CD8-positive, alpha-beta memory T cell (primary cell): Measurements from ENCODE around the gene VMP1. TPM values are rescaled to one million over a fixed set of nuclear protein-coding genes. Genes with fewer than 3 reads are reported as not detected.

Experiments used
- CTCF ChIA-PET: fragments of 350-600 bp; sonication (Branson Sonifier 250); formaldehyde crosslinking; loops from one replicate; lab custom pipeline; 2021; ENCODE audit warnings: antibody characterized with exemption; lab: Charles Lee
- POLR2A ChIA-PET: fragments of 350-600 bp; sonication (Branson Sonifier 250); formaldehyde crosslinking; loops from one replicate; lab custom pipeline; 2021; ENCODE audit warnings: antibody characterized with exemption; lab: Charles Lee
- DNase-seq, 5 donors: peaks; one replicate each; pipeline versions ENCODE4 v3.0.0 to v3.0.0-alpha.2; 2020 to 2022; ENCODE audit warnings: mixed read lengths in 1 of 5
- H3K27ac ChIP-seq: one replicate; pipeline ENCODE4 v1.7.0; 2013; ENCODE audit warnings: low read depth, mild to moderate bottlenecking, low read length, moderate library complexity
- H3K27me3 ChIP-seq: 2 replicates; pipeline ENCODE4 v1.7.0; 2013; ENCODE audit warnings: low read length, mild to moderate bottlenecking; ENCODE audit not compliant: insufficient read depth, poor library complexity, severe bottlenecking
- H3K36me3 ChIP-seq: 2 replicates; pipeline ENCODE4 v1.7.0; 2013; ENCODE audit warnings: mild to moderate bottlenecking, low read length, moderate library complexity; ENCODE audit not compliant: insufficient read depth
- H3K4me1 ChIP-seq: 2 replicates; pipeline ENCODE4 v1.7.0; 2013; ENCODE audit warnings: mild to moderate bottlenecking, low read length, moderate library complexity; ENCODE audit not compliant: insufficient read depth
- H3K4me3 ChIP-seq: 2 replicates; pipeline ENCODE4 v1.7.0; 2013; ENCODE audit warnings: mild to moderate bottlenecking, low read length
- H3K9me3 ChIP-seq: 2 replicates; pipeline ENCODE4 v1.7.0; 2013; ENCODE audit warnings: mild to moderate bottlenecking, low read length
- H3K27ac Mint-ChIP-seq, 8 donors: one replicate each; pipeline ENCODE4 v1.8.0; 2020 to 2021; ENCODE audit warnings: mixed read lengths in 8 of 8, mild to moderate bottlenecking in 6 of 8, inconsistent platforms in 3 of 8, moderate library complexity in 3 of 8
- H3K27me3 Mint-ChIP-seq, 2 donors: one replicate each; pipeline ENCODE4 v1.8.0; 2020 to 2021; ENCODE audit warnings: mixed read lengths in 2 of 2, mild to moderate bottlenecking in 1 of 2, moderate library complexity in 1 of 2
- H3K36me3 Mint-ChIP-seq, 3 donors: one replicate each; pipeline ENCODE4 v1.8.0; 2020 to 2021; ENCODE audit warnings: mixed read lengths in 3 of 3, inconsistent platforms in 1 of 3, mild to moderate bottlenecking in 1 of 3
- H3K4me1 Mint-ChIP-seq, 3 donors: one replicate each; pipeline ENCODE4 v1.8.0; 2020 to 2021; ENCODE audit warnings: mixed read lengths in 3 of 3, inconsistent platforms in 1 of 3, mild to moderate bottlenecking in 1 of 3
- H3K4me3 Mint-ChIP-seq, 7 donors: one replicate each; pipeline ENCODE4 v1.8.0; 2020 to 2021; ENCODE audit warnings: mixed read lengths in 7 of 7, mild to moderate bottlenecking in 6 of 7, moderate library complexity in 4 of 7, inconsistent platforms in 2 of 7
- H3K9me3 Mint-ChIP-seq, 5 donors: one replicate each; pipeline ENCODE4 v1.8.0; 2020 to 2022; ENCODE audit warnings: mixed read lengths in 5 of 5, mild to moderate bottlenecking in 3 of 5, moderate library complexity in 2 of 5, inconsistent platforms in 1 of 5
- polyA plus RNA-seq: library from polyadenylated mRNA; unstranded; fragments of 300-500 nt; fragmentation: Illumina TruSeq; gene quantifications from one replicate; pipeline ENCODE4 v1.2.3, GENCODE V29; 2021
- total RNA-seq, 2 experiments: library from RNA; stranded (reverse); gene quantifications; one replicate each; pipeline ENCODE4 v1.2.3, GENCODE V29; 2021

VMP1 gene
- total RNA-seq (100 to 1,000 TPM; 150 to 151 TPM), polyA plus RNA-seq (57.0 TPM)

DNA sequence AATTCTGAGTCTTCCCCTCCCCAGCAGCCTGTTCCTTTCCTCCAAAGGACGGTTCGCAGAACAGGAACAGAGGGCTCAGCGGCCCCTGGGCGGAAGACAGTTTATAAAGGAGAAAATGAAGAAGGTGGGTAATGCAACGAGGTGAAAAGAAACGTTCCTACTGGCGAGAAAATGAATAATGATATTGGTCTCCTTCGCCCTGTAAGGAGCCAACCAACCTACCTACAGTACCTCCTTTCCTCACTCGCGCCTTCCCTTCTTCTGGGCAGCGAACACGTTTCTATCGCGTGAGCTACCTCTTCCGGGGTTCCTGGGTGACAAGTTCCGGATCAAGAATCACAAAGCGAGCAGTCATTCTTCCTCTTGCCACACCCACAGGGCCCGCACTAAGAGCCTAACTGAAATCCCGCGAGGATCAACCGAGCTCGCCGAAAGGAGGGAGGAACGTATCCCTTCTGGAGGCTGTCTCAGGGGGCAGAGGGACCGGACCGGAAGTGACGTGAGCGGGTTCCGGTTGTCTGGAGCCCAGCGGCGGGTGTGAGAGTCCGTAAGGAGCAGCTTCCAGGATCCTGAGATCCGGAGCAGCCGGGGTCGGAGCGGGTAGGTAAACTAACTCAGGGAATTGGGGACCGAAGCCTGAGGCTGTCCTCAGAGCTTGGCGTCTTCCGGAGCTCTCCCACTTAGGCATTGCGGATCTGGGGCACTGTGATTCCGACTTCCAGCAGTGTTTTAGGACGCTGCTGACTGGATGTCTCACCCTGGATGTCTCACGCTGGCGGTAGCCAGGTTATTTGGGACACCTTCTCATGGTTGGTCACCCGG, at the start of gene VMP1, which contains the start of gene PTRH2:
TSS of gene VMP1 (plus strand) at position 506 of the 822 bp plus-strand sequence. CDS start 23,793 bp downstream, outside the sequence.
TSS of gene PTRH2 (minus strand) at position 282 of the 822 bp plus-strand sequence. CDS start 9,452 bp downstream, outside the sequence.
- H3K27ac Mint-ChIP-seq, result peak within 1 kb of the TSS; percentile 95 to 100 (median 100)
- DNase-seq, result peak; percentile 86 to 94 (median 90)
- CTCF ChIA-PET, result interaction anchor here (0.7 to 1.3 kb wide), 2 partner anchors 17 to 85 kb away, joined by 3 to 5 read pairs; no protein-coding TSS in a partner anchor
- H3K9me3 ChIP-seq, result no peaks in the 10 kb centered on the region
- no peaks in the 10 kb centered on the region for H3K36me3 ChIP-seq
- peak within 1 kb of the TSS; percentile 69 for H3K4me3 ChIP-seq
- H3K36me3 Mint-ChIP-seq, result peaks cover 0 to 25% (median 0%) of the 10 kb centered on the region in 3 donors
- peak within 1 kb of the TSS; percentile 96 to 100 (median 98) for H3K4me3 Mint-ChIP-seq
- peaks cover 39% of the 10 kb centered on the region for H3K4me1 ChIP-seq
- POLR2A ChIA-PET, result interaction anchor here (0.7 to 1.5 kb wide), 5 partner anchors 88 to 970 kb away, joined by 3 to 6 read pairs (median 5); partner anchors contain the start of genes CLTC and DHX40
- peaks cover 63 to 75% (median 74%) of the 10 kb centered on the region in 3 donors for H3K4me1 Mint-ChIP-seq
- H3K27me3 ChIP-seq, result no peaks in the 10 kb centered on the region
- H3K27ac ChIP-seq, result peak within 1 kb of the TSS; percentile 95
- no peaks in the 10 kb centered on the region for H3K9me3 Mint-ChIP-seq
- no peaks in the 10 kb centered on the region for H3K27me3 Mint-ChIP-seq

GRCh38 chr17:59666235-59666634, 41.2 kb upstream of the VMP1 start:
- H3K9me3 ChIP-seq, result no peaks in the 10 kb centered on the region
- POLR2A ChIA-PET, result no interaction called here
- peaks cover 2 to 95% (median 8%) of the 10 kb centered on the region in 3 donors for H3K36me3 Mint-ChIP-seq
- H3K4me1 Mint-ChIP-seq, result peaks cover 6 to 20% (median 7%) of the 10 kb centered on the region in 3 donors
- H3K27ac Mint-ChIP-seq, result no peak overlapping the region
- no peak overlapping the region for H3K4me3 ChIP-seq
- DNase-seq, result no peak
- no peaks in the 10 kb centered on the region for H3K27me3 Mint-ChIP-seq
- no peaks in the 10 kb centered on the region for H3K27me3 ChIP-seq
- no peak overlapping the region for H3K27ac ChIP-seq
- CTCF ChIA-PET, result no interaction called here
- no peaks in the 10 kb centered on the region for H3K9me3 Mint-ChIP-seq
- H3K36me3 ChIP-seq, result peaks cover 60% of the 10 kb centered on the region
- H3K4me3 Mint-ChIP-seq, result no peak overlapping the region
- no peaks in the 10 kb centered on the region for H3K4me1 ChIP-seq

DNA sequence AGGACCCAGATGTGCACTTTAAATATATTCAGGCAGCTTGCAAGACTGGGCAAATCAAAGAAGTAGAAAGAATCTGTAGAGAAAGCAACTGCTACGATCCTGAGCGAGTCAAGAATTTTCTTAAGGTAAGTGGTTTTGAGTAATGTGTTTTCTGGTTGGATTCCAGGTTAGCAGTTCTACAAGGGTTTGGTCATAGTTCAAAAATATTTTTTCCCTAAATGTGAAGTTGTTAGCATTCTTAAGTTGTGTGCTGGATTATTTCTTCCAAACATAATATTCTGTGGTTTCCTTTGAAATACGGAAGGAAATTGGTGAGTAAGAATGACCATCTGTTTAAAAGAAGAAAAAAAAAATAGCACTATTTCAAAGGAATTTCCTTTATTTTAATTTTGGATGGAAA, 38.6 kb upstream of the VMP1 start:
- no peak for DNase-seq
- no peak overlapping the region for H3K27ac ChIP-seq
- H3K9me3 ChIP-seq, result no peaks in the 10 kb centered on the region
- CTCF ChIA-PET, result interaction anchor here (2.0 kb wide), 1 partner anchor 8 kb away, joined by 4 read pairs; no protein-coding TSS in a partner anchor
- peak overlapping the region in 2 of 8 donors; percentile 3 to 56 for H3K27ac Mint-ChIP-seq
- no peak overlapping the region for H3K4me3 ChIP-seq
- peaks cover 0 to 88% (median 4%) of the 10 kb centered on the region in 3 donors for H3K36me3 Mint-ChIP-seq
- H3K4me3 Mint-ChIP-seq, result no peak overlapping the region
- POLR2A ChIA-PET, result no interaction called here
- H3K27me3 Mint-ChIP-seq, result no peaks in the 10 kb centered on the region
- H3K27me3 ChIP-seq, result no peaks in the 10 kb centered on the region
- no peaks in the 10 kb centered on the region for H3K9me3 Mint-ChIP-seq
- H3K36me3 ChIP-seq, result peaks cover 58% of the 10 kb centered on the region
- H3K4me1 Mint-ChIP-seq, result peaks cover 8 to 25% (median 13%) of the 10 kb centered on the region in 3 donors
- H3K4me1 ChIP-seq, result no peaks in the 10 kb centered on the region

DNA sequence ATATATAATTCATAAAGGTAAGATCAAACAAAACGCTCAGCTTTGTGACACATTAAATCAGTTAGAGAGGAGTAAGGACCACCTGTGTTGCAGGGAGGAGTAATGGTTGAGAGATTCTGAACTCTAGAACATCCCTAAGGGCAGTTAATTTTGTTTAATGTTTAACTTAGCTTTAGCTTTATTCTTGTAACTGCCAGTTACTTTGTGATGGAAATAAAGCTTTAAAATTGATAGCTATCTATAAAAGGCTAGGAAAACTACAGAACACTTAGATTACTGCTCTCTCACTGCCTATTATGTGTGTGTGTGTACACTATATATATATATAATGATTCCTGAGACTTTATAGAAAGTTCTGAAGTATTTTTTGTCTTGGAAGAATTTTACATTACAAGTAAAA, 38.0 kb upstream of the VMP1 start:
- CTCF ChIA-PET, result interaction anchor here (2.0 kb wide), 1 partner anchor 8 kb away, joined by 4 read pairs; no protein-coding TSS in a partner anchor
- Histone ChIP-seq H3K4me1 (no peaks in the 10 kb centered on the region), H3K27me3 (no peaks in the 10 kb centered on the region), H3K9me3 (no peaks in the 10 kb centered on the region), H3K4me3 (no peak overlapping the region), H3K27ac (no peak overlapping the region), H3K36me3 (peaks cover 60% of the 10 kb centered on the region)
- Mint-ChIP-seq H3K27me3 (no peaks in the 10 kb centered on the region), H3K36me3 (peaks cover 0 to 88% (median 4%) of the 10 kb centered on the region in 3 donors), H3K4me3 (no peak overlapping the region), H3K27ac (peak overlapping the region in 5 of 8 donors; percentile 3 to 56 (median 46)), H3K4me1 (peaks cover 8 to 25% (median 13%) of the 10 kb centered on the region in 3 donors), H3K9me3 (no peaks in the 10 kb centered on the region)
- no peak for DNase-seq
- POLR2A ChIA-PET, result no interaction called here

DNA sequence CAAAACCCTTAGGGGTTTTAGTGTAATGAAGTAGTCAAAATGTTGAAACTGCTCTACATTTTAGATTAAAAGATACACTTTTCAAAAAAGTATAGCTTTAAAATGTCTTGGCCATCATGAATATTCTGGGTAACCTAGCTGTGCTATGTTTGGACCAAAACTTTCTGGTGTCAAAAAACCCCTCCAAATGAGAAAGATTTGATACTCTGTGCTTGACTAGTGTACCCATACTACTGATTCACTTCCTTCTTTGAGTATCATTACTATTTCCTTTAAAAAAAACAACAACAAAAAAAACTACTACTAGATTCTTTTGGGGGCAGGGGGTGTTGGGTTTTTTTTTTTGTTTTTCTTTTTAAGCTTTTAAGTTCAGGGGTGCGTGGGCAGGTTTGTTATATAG, 37.5 kb upstream of the VMP1 start:
- Histone ChIP-seq H3K4me1 (no peaks in the 10 kb centered on the region), H3K27me3 (no peaks in the 10 kb centered on the region), H3K27ac (no peak overlapping the region), H3K4me3 (no peak overlapping the region), H3K9me3 (no peaks in the 10 kb centered on the region), H3K36me3 (peaks cover 60% of the 10 kb centered on the region)
- Mint-ChIP-seq H3K27ac (peak overlapping the region; percentile 28 to 84 (median 50)), H3K4me1 (peaks cover 8 to 25% (median 13%) of the 10 kb centered on the region in 3 donors), H3K27me3 (no peaks in the 10 kb centered on the region), H3K36me3 (peaks cover 0 to 88% (median 6%) of the 10 kb centered on the region in 3 donors), H3K4me3 (no peak overlapping the region), H3K9me3 (no peaks in the 10 kb centered on the region)
- POLR2A ChIA-PET, result no interaction called here
- CTCF ChIA-PET, result interaction anchor here (2.0 kb wide), 1 partner anchor 9 kb away, joined by 4 read pairs; no protein-coding TSS in a partner anchor
- DNase-seq, result no peak

DNA sequence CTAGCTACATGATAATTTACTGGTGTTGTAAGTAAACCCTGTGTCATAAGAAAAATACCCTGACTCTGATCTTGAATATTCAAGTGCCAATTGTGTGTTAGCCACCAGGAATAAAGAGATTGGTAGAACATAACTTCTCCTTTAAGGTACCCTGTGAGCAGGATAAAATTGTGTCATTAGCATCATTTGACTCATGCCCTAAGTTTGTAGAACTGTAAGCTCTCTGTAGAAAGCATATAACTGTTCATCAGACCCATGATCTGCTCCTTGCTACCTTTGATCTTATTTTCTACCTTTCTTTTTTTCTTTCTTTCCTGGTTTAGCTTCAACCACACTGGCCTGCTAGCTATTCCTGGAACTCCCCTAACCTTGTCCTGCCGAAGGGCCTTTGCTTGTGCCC, 36.1 kb upstream of the VMP1 start:
- peak overlapping the region in 7 of 8 donors; percentile 46 to 82 (median 76) for H3K27ac Mint-ChIP-seq
- Histone ChIP-seq H3K4me3 (no peak overlapping the region), H3K27ac (no peak overlapping the region), H3K4me1 (no peaks in the 10 kb centered on the region), H3K36me3 (peaks cover 61% of the 10 kb centered on the region), H3K9me3 (no peaks in the 10 kb centered on the region), H3K27me3 (no peaks in the 10 kb centered on the region)
- POLR2A ChIA-PET, result interaction anchor here (0.5 kb wide), 1 partner anchor 52 kb away, joined by 3 read pairs; no protein-coding TSS in a partner anchor
- H3K4me3 Mint-ChIP-seq, result no peak overlapping the region
- DNase-seq, result no peak
- peaks cover 0 to 87% (median 4%) of the 10 kb centered on the region in 3 donors for H3K36me3 Mint-ChIP-seq
- CTCF ChIA-PET, result no interaction called here
- H3K9me3 Mint-ChIP-seq, result no peaks in the 10 kb centered on the region
- H3K4me1 Mint-ChIP-seq, result peaks cover 8 to 25% (median 13%) of the 10 kb centered on the region in 3 donors
- no peaks in the 10 kb centered on the region for H3K27me3 Mint-ChIP-seq

DNA sequence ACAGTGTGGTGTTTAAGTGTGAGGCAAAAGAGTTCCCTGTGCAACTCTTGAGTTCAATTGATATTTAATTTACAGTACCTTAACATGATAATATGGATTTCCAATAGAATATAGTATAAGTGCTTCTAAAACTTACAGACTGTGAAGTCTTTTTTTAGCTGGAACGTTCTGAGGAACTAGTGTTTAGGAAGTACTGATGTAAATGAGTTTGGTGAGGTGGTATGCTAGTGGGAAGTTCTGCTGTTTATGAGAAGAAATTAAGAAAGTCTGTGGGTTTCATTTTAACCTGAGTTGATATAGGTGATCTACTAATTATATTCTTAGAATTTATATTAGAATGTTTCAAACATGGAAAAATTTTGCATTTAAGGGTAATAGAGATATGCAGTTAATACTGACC, 32.2 kb upstream of the VMP1 start:
- Mint-ChIP-seq H3K27me3 (no peaks in the 10 kb centered on the region), H3K27ac (peak overlapping the region in 2 of 8 donors; percentile 26 to 29), H3K4me1 (peaks cover 7 to 15% (median 9%) of the 10 kb centered on the region in 3 donors), H3K9me3 (no peaks in the 10 kb centered on the region), H3K36me3 (peaks cover 0 to 85% (median 9%) of the 10 kb centered on the region in 3 donors), H3K4me3 (no peak overlapping the region)
- Histone ChIP-seq H3K36me3 (peaks cover 70% of the 10 kb centered on the region), H3K27me3 (no peaks in the 10 kb centered on the region), H3K4me1 (no peaks in the 10 kb centered on the region), H3K9me3 (no peaks in the 10 kb centered on the region), H3K4me3 (no peak overlapping the region), H3K27ac (no peak overlapping the region)
- ChIA-PET CTCF (no interaction called here), POLR2A (interaction anchor here (0.6 to 1.2 kb wide), 2 partner anchors 9 to 219 kb away, joined by 3 read pairs; no protein-coding TSS in a partner anchor)
- DNase-seq, result no peak
